Measurements from ENCODE around the gene DYSF.

DNA sequence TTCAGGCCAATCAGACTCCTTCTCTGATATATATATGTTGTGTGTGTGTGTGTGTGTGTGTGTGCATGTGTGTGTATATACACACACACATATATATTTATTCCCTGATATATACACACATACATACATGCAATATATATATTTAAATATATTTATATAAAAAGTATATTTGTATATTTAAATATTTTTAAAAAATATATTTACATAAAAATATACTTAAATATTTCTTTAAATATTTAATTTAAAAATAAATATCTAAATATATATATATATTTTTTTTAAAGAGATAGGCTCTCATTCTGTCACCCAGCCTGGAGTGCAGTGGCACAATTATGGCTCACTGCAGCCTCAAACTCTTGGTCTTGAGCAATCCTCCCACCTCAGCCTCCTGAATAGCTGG, 281.3 kb downstream of the DYSF start:
- no peak for TF ChIP-seq TCF7L2 (IDR thresholded peaks at IDR 0.05; ENCODE audit: low read depth, low read length)
- no peak for TF ChIP-seq CTCF (IDR thresholded peaks at IDR 0.05)
- TF ChIP-seq, protein P1, sequence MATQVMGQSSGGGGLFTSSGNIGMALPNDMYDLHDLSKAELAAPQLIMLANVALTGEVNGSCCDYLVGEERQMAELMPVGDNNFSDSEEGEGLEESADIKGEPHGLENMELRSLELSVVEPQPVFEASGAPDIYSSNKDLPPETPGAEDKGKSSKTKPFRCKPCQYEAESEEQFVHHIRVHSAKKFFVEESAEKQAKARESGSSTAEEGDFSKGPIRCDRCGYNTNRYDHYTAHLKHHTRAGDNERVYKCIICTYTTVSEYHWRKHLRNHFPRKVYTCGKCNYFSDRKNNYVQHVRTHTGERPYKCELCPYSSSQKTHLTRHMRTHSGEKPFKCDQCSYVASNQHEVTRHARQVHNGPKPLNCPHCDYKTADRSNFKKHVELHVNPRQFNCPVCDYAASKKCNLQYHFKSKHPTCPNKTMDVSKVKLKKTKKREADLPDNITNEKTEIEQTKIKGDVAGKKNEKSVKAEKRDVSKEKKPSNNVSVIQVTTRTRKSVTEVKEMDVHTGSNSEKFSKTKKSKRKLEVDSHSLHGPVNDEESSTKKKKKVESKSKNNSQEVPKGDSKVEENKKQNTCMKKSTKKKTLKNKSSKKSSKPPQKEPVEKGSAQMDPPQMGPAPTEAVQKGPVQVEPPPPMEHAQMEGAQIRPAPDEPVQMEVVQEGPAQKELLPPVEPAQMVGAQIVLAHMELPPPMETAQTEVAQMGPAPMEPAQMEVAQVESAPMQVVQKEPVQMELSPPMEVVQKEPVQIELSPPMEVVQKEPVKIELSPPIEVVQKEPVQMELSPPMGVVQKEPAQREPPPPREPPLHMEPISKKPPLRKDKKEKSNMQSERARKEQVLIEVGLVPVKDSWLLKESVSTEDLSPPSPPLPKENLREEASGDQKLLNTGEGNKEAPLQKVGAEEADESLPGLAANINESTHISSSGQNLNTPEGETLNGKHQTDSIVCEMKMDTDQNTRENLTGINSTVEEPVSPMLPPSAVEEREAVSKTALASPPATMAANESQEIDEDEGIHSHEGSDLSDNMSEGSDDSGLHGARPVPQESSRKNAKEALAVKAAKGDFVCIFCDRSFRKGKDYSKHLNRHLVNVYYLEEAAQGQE (IDR thresholded peaks at IDR 0.05; ENCODE audit: insufficient read depth in 1 of 2, low read depth in 2 of 2, low read length in 1 of 2), result no peak
- no peak for TF ChIP-seq POLR2AphosphoS5 (IDR thresholded peaks at IDR 0.05; ENCODE audit: low read depth, low read length)
- TF ChIP-seq SIN3A (IDR thresholded peaks at IDR 0.05; ENCODE audit: borderline replicate concordance, insufficient read depth, low read depth, low read length), result no peak
